ENCODE measurements around the gene NCKAP5.

- no peak for TF ChIP-seq CTCF (IDR thresholded peaks at IDR 0.05)
- TF ChIP-seq POLR2A (IDR thresholded peaks at IDR 0.05) = no peak
Observed at GRCh38 chr2:132752421-132753206, 815.6 kb downstream of the NCKAP5 start.

Measured in ovary (tissue), 3 donors.